CD1c-positive myeloid dendritic cell (primary cell): Measurements from ENCODE around the gene DIP2C.
"Not testable (repeated sequence)": the region's sequence is repeated elsewhere in the genome, so short reads cannot be mapped to it uniquely, and the experiment has no call there.

Experiments used
- DNase-seq: peaks from one replicate; pipeline ENCODE4 v3.0.0-alpha.2; 2016; ENCODE audit errors: extremely low spot score

The DIP2C gene

DNA sequence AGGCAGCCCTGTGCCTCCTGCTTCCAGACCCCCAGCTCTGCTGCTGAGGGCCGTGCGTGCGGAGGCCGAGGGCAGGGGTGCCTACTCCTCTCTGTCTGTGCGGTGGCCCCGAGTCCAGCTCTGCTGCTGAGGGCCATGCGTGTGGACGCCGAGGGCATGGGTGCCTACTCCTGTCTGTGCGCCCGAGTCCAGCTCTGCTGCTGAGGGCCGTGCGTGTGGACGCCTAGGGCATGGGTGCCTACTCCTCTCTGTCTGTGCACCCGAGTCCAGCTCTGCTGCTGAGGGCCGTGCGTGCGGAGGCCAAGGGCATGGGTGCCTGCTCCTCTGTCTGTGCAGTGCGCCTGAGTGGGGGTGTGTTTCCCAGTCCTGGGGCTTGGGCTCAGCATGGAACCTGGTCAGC is 411.5 kb downstream of the DIP2C start:
- no peak for DNase-seq

DNA sequence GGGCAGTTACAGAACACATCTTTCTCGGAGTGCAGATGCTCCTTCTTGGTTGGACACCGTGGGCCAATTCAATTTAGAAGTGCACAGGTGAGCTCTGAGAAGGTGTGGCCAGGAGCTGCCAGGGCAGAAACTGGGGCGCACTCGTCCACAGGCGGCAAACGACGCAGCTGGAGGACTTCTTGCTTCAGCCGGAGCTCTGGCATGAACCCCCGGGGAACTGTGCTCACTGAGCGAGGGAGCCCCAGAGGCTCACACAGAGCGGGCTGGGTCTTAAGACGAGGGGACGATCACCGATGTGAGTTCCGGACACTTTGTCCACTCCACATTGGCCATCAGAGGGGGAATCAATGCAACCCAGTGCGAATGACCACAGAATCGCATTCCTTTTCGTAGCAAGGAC is 413.8 kb downstream of the DIP2C start:
- no peak for DNase-seq

DNA sequence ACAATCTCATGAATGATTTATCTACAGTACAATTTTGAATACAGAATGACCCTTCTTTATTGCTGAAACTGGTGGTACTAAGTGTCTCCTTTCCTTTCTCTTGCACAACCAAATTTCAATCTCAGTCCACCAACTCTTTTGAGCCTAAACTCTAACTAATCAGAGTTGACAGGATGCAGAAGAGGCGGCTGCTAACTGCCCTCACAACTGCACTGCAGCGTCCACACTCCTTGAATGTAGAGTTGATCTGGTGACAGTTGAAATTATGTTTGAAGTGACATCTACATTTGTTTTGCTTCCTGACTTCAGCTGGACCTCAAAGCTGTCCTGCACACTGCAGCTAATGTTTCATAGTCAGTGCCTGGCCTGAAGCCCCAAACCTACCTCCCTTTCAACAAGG is 414.6 kb downstream of the DIP2C start:
- no peak for DNase-seq

DNA sequence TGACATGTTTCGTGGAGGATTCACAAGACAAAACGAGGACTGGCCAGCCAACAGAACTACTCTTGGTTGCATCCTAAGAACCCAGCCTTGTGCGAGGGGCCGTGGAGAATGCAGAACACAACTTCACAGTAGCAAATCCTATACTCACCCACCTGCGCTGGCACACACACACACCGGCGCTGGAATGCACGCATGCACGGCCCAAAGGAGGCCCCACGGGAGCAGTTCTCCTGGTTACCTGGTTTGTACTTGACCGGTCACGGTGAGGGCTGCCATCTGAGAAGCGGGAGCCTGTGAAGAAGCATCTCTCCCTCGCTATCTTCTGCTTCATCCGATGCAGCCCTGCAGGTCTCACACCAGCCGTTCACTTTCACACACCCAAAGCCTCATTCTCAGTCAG is 416.4 kb downstream of the DIP2C start:
- no peak for DNase-seq

DNA sequence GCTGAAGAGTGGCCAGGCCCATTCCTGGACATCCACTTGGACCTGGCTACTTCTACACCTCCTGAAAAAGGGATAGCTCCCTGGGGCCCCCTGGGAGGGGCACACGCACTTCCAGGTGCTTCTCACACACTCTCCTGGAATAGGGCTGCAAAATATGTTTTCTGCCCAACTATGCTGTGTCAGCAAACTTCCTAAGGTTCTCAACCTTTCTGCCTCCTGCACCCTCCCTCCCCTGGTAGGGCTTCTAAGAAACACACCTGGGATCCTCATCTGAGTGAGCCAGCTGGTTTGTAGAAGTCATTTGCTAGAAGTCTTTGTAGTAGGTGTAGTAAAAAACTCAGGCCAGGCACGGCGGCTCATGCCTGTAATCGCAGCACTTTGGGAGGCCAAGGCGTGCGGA is 417.7 kb downstream of the DIP2C start:
- no peak for DNase-seq

DNA sequence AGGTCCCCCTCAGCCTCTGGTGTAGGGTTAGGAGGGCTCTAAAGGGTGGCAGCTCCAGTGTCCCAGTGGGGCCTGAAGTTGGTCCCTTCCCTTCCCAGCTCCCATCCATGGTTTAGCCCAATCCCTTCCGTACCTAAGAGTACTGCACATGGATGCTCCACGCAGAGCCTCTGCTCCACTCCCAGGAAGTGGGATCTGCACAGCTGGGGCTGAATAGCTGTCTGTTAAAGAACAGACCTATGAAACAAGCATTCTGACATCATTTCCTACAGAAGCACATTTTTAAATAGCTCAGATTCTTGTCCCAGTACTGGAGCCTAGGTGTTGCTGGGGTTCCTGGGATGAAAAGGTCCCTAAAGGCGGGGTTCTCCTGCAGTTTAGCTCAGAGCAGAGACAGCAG is 418.3 kb downstream of the DIP2C start:
- DNase-seq, result no peak

DNA sequence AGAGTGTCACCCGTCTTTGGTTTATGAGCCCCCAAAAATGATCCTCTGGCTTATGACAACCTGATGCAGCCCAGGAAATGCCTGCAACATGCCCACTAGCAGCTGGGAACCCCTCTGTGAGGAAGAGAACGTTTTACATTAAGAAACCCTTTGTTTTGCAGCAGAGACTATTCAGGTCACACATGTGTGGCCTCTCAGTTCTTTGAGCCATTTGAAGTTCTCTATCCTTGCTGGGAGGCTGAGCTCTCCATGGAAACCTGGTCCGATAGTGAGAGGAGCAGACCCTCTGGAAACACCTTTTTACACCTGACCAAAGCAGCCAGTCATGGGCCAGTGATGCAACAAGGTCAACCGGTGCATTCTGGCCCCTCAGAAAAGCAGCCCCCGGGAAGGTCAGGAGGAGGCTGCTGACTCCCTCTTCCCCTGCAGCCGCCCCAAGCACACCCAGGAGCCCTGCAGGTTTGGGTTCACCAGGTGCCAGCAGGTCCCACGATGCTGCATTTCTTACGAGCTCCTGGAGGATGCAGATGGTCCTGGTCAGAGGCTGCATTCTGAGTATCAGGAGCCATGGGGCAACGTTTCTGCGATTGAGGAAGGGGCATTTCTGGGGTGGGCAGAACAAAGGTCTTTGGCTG is 419.9 kb downstream of the DIP2C start:
- no peak for DNase-seq

DNA sequence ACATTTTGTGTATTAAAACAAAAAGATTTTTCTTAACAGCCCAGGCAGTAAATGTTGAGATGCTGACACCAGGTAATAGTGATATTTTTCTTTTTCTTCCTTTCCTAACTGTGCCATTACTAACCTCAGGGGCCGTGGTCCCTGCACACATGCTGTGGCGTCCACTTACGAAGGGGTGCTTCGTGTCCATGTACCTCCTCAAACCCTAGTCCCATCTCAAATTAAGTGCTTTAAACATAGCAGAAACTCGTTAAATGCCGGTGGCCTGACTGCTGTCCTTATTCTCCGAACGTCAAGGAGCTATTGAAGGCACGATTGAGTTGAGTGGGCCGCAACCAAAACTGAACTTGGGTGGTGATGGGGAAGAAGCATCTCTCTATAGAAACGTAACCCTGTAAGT is 421.8 kb downstream of the DIP2C start:
- no peak for DNase-seq

DNA sequence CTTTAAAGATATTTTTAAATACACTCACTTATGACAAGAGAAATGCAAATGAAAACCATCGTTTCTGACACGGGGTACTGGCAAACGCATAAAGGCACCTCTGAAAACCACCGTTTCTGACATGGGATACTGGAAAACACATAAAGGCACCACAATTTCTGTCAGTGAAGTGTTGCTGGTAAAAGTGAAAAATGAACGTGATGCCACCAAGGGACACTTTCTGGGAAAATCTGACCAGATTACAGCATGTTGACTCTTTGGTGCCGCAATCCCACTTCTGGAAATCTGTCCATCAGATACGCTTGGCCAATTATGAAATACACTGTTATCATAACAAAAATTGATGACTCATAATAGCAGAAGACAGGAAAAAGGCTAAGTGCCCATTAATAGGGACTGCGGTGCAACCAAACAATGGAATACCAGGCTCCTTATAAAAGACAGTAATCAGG is 422.5 kb downstream of the DIP2C start:
- no peak for DNase-seq

DNA sequence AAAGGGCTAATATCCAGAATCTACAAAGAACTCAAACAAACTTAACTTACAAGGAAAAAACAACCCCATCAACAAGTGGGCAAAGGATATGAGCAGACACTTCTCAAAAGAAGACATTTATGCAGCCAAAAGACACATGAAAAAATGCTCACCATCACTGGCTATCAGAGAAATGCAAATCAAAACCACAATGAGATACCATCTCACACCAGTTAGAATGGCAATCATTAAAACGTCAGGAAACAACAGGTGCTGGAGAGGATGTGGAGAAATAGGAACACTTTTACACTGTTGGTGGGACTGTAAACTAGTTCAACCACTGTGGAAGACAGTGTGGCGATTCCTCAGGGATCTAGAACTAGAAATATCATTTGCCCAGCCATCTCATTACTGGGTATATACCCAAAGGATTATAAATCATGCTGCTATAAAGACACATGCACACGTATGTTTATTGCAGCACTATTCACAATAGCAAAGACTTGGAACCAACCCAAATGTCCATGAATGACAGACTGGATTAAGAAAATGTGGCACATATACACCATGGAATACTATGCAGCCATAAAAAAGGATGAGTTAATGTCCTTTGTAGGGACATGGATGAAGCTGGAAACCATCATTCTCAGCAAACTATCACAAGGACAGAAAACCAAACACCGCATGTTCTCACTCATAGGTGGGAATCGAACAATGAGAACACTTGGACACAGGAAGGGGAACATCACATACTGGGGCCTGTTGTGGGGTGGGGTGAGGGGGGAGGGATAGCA is 423.5 kb downstream of the DIP2C start:
- not testable (repeated sequence) for DNase-seq

DNA sequence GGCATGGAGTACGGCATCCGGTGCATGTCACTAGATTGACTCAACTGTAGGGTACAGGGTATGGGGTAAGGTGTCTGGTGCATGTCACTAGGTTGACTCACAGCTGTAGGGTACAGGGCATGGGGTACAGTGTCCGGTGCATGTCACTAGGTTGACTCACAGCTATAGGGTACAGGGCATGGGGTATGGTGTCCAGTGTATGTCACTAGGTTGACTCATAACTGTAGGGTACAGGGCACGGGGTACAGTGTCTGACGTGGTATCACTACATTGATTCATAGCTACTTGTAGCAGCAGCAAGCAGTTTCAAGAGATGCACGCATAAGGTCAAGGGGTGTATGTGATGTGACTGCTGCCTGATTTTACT is 424.4 kb downstream of the DIP2C start:
- DNase-seq, result not testable (repeated sequence)

DNA sequence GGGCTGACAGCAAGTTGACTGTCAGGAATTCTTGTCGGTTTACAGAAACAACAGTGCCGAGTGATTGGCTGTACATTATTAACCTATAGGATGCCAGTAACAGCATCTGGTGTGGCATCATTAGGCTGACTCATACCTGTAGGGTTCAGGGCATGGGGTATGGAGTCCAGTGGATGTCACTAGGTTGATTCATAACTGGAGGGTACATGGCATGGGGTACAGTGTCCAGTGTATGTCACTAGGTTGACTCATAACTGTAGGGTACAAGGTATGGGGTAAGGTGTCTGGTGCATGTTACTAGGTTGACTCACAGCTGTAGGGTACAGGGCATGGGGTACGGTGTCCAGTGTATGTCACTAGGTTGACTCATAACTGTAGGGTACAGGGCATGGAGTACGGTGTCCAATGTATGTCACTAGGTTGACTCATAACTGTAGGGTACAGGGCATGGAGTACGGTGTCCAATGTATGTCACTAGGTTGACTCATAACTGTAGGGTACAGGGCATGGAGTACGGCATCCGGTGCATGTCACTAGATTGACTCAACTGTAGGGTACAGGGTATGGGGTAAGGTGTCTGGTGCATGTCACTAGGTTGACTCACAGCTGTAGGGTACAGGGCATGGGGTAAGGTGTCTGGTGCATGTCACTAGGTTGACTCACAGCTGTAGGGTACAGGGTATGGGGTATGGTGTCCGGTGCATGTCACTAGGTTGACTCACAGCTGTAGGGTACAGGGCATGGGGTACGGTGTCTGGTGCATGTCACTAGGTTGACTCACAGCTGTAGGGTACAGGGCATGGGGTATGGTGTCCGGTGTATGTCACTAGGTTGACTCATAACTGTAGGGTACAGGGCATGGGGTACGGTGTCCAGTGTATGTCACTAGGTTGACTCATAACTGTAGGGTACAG is 425.1 kb downstream of the DIP2C start:
- not testable (repeated sequence) for DNase-seq

DNA sequence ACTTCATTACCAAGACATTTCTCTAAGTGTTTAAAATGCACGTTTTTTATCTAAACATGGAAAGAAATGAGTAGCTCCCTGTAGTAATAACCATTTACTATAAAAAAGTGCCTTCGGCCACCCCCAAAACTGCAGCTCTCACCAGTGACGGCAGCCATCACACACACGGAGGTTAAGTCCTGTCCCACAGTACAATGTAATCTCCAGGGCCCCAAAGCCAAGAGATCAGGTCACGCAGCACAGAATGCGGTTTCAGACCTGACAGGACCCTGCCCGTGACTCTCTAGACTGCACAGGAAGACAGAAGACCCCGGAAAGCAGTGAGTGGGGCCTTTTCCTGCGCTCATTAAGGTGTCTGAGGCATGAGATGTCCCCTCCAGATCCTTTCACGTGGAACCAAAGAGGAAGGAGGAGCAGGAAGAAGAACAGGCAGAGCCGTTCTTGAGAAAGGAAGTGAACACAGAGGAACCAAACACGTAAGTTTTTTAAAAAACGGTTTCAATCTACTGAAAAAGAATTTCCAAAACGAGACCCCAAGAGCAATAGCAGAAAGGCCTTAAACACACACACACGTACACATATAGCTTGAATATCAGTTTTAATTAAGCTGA is 428.5 kb downstream of the DIP2C start:
- no peak for DNase-seq

DNA sequence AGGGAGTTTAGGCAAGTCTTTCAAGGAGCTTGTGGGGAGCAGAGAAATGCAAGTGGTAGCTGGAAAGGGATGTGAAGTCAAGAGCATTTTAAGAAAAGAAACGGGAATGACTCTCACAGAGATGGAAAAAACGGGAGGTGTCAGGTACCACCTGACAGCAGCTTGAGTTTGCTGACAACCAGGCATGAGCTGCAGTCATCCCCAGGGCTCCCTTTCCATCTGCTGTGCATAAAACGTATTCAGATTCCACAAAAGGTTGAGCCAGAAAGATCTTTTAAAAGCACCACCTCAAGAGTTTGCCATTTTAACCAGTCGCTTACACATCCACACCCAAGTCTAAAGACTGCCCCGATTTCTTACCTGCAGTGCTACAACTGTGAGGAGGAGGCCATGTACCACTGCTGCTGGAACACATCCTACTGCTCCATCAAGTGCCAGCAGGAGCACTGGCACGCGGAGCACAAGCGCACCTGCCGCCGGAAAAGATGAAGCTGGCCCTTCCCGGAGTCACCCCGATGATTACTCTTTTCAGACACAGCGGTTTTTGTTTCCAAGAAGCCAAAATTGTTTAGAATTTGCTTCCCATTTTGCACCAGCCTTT is 437.4 kb downstream of the DIP2C start:
- no peak for DNase-seq

DNA sequence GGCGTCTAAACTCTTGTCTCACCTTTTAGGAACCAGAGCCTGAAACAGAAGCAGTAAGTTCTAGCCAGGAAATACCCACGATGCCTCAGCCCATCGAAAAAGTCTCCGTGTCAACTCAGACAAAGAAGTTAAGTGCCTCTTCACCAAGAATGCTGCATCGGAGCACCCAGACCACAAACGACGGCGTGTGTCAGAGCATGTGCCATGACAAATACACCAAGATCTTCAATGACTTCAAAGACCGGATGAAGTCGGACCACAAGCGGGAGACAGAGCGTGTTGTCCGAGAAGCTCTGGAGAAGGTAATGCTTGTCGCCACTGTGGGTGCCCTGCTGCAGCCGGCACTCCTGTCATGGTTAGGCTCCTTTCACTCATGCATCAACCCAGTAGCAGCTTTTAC is 441.2 kb downstream of the DIP2C start:
- no peak for DNase-seq

DNA sequence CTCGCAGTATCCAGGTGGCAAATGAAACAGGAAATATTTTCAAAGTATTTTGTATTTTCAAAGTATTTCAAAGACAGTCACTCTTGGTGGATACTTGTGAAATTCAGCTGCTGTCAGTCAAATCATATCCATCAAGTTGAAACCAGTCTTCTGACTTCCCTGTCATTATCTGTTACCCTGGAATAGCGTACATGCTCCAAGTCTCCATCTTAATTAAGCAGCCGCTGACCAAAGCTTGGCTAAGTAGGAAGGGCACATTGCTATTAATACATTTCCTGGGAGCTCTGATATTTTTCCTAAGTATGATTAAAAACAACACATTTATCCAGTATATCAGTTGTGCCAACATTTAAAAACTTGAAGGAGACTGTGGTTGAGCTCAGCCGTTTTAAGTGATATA is 442.0 kb downstream of the DIP2C start:
- no peak for DNase-seq

DNA sequence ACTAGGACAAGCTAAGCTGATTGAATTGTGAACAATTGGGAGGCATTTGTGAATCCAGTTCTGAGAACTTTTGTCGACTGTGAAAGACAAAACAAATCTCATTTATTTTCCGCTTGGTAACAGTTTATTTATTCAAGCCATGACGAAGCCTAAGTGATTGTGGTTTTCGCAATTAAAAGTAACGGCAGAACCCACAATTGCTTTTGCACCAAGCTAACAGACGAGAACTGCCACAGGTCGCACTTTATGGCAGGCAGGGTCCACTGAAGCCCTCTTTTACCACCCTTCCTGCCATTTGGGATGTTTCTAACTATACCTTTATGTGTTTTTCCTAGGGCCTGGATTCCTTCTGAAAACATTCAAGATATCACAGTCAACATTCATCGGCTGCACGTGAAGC is 443.0 kb downstream of the DIP2C start:
- no peak for DNase-seq

DNA sequence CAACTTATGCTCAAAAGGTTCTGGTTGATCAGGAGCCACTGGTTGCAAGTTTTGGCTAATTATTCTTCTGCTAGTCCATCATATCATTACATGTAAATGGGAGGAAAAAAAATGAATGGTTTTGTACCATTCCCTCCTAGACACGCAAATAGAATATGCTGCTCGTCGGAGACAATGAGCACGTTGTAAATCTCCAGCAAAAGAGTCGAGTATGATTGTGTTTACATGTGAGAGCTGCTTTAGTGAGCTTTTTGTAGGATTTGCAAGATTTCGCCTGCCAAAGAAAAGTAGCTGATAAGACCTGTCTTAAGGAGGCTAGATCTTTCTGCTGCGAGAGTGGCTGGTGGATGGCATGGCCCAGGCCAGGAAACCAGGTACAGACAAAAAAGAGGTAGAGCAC is 445.2 kb downstream of the DIP2C start:
- no peak for DNase-seq

DNA sequence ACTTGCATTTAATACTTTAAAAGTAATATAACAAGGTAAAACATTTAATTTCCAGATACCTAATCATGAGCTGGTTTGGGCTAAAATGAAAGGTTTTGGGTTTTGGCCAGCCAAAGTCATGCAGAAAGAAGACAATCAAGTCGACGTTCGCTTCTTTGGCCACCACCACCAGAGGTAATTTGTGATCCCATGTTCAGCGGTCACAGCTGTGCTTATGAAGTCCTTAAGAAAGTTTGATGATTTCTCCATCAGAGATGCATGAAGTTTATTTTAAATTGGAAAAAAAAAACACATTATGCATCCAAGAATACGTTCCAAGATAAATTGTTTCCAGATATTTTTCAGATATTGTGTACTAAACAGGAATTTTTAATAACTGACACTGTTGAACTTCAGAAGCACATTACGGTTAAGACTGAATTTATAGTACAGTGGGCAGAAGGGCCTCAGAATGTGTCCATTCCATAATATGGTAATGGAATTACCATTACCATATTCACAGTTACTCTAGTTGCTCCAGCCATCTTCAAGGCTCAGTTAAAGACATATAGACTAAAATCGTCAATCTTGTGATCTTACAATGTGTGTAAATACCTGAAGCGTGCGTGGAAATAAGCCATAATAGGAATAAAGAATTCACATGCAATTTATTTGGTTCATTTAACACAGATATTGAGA is 447.4 kb downstream of the DIP2C start:
- no peak for DNase-seq

DNA sequence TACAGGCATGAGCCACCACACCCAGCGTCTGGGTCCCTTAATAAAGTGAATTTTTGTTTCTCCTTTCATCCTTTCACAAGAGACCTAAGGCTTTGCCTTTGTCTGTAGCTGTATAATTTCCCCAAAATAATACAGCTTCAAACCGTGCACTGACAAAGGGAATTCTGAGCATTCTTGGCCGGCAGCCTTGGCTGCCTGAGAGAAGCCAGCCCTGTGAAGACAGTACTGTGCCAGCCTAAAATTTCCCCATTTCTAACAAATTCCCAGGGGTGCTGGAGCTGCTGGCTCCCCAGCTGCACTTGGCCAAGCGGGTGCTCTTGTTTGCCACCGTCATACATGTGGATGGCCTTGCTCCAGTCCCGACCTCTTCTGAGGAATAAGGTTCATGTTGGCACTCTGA is 448.0 kb downstream of the DIP2C start:
- no peak for DNase-seq

DNA sequence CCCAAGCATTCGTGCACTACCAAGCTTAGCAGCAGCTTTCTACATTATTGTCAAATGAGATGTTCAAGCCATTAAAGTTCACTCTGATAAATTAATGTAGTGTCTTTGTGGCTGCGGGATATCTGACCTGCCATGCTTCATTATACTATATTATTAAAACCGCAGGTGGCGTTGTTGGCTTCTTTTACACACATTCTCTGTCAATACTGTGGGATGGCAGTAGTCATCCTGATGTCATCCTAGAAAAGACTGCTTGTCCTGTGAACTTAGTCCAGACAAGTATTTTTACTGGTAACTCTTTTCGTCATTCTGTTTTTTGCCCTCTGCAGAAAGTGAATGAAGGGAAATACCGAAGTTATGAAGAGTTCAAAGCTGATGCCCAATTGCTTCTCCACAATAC is 450.4 kb downstream of the DIP2C start:
- DNase-seq, result no peak
